ENCODE data around the gene PKD2. TPM values are rescaled to one million over a fixed set of nuclear protein-coding genes. Genes with fewer than 3 reads are reported as not detected.

Gene PKD2
- total RNA-seq, 2 experiments from 2014 or later, result 3.8 to 4.5 TPM

DNA sequence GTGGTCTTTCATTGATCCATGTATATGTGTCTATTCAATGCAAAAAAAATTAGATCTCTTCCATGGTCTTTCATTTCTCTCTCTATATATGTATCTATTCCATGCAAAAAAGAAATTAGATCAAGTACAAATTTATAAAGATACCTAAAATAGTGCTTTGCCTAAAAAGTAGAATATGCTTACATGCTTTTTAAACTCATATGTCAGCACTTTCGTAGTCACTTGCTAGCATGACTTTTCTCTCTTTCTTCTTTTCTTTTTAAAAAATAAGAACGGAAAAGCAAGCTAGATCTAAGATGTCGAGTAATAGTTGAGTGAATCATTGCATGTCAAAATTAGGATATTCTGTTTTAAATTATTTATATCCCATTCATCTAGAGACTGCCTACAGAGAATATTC is 50.9 kb downstream of the PKD2 start:
- Histone ChIP-seq H3K4me2 (ENCODE audit: low read length) (no peak overlapping the region), H3K36me3 (ENCODE audit: insufficient read depth, low read length) (no peaks in the 10 kb centered on the region), H3K27ac (ENCODE audit: low read depth, low read length, poor library complexity, severe bottlenecking) (no peak overlapping the region), H4K20me1 (ENCODE audit: insufficient read depth, low read length) (no peaks in the 10 kb centered on the region), H3K79me2 (ENCODE audit: insufficient read depth, low read depth, low read length) (no peaks in the 10 kb centered on the region), H3K9me3 (ENCODE audit: low read length) (no peaks in the 10 kb centered on the region), H3K4me1 (ENCODE audit: insufficient read depth, low read length, poor library complexity, severe bottlenecking) (no peaks in the 10 kb centered on the region), H3K9me2 (ENCODE audit: insufficient read depth, low read length) (no peaks in the 10 kb centered on the region), H3K4me3 (ENCODE audit: low read depth, low read length, poor library complexity, severe bottlenecking) (no peak overlapping the region), H2AFZ (ENCODE audit: low read length) (no peak overlapping the region)
- ChIA-PET CTCF (ENCODE audit: unreplicated experiment) (no interaction called here), POLR2A (interaction anchor here (0.8 kb wide), 1 partner anchor 955 kb away, joined by 4 read pairs; no protein-coding TSS in a partner anchor)
- intact Hi-C loops (cut with micrococcal nuclease; ENCODE audit: unreplicated experiment), result no loop called here
- no TSS peak for BruUV-seq (replicated peaks)
- DNase-seq (ENCODE audit: low spot score), result no peak
- no peak for TF ChIP-seq EZH2phosphoT487 (IDR thresholded peaks at IDR 0.05; ENCODE audit: borderline replicate concordance, low read depth, low read length)
- TF ChIP-seq, protein P1, sequence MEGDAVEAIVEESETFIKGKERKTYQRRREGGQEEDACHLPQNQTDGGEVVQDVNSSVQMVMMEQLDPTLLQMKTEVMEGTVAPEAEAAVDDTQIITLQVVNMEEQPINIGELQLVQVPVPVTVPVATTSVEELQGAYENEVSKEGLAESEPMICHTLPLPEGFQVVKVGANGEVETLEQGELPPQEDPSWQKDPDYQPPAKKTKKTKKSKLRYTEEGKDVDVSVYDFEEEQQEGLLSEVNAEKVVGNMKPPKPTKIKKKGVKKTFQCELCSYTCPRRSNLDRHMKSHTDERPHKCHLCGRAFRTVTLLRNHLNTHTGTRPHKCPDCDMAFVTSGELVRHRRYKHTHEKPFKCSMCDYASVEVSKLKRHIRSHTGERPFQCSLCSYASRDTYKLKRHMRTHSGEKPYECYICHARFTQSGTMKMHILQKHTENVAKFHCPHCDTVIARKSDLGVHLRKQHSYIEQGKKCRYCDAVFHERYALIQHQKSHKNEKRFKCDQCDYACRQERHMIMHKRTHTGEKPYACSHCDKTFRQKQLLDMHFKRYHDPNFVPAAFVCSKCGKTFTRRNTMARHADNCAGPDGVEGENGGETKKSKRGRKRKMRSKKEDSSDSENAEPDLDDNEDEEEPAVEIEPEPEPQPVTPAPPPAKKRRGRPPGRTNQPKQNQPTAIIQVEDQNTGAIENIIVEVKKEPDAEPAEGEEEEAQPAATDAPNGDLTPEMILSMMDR (conservative IDR thresholded peaks at IDR 0.05; ENCODE audit: low read length), result no peak

DNA sequence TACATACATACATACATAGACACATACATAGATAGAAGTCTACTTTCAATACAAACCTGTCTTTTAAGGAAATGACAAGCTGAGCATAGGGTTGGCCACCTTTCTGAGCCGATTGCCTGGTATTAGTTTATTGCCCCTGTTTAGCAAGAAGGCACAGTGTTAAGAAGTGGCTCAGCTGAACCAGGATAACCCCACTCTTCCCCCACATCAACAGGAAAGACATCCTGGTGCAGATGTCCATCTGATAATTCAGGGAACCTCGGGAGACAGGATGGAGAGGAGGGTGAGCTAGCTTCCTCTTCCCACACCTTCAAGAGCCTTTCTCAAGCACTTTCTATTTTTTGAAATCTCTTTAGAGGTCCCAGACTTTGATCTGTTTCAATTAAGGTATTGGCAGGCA is 52.3 kb downstream of the PKD2 start:
- Histone ChIP-seq H3K79me2 (ENCODE audit: insufficient read depth, low read depth, low read length) (no peaks in the 10 kb centered on the region), H3K4me1 (ENCODE audit: insufficient read depth, low read length, poor library complexity, severe bottlenecking) (no peaks in the 10 kb centered on the region), H3K27ac (ENCODE audit: low read depth, low read length, poor library complexity, severe bottlenecking) (no peak overlapping the region), H3K9me3 (ENCODE audit: low read length) (no peaks in the 10 kb centered on the region), H4K20me1 (ENCODE audit: insufficient read depth, low read length) (no peaks in the 10 kb centered on the region), H3K9me2 (ENCODE audit: insufficient read depth, low read length) (no peaks in the 10 kb centered on the region), H3K4me2 (ENCODE audit: low read length) (no peak overlapping the region), H2AFZ (ENCODE audit: low read length) (no peak overlapping the region), H3K36me3 (ENCODE audit: insufficient read depth, low read length) (no peaks in the 10 kb centered on the region), H3K4me3 (ENCODE audit: low read depth, low read length, poor library complexity, severe bottlenecking) (no peak overlapping the region)
- BruUV-seq (replicated peaks), result no TSS peak
- ChIA-PET POLR2A (no interaction called here), CTCF (ENCODE audit: unreplicated experiment) (no interaction called here)
- TF ChIP-seq EZH2phosphoT487 (IDR thresholded peaks at IDR 0.05; ENCODE audit: borderline replicate concordance, low read depth, low read length), result no peak
- TF ChIP-seq, protein P1 (conservative IDR thresholded peaks at IDR 0.05; ENCODE audit: low read length), result no peak
- no peak for DNase-seq (ENCODE audit: low spot score)
- intact Hi-C loops (cut with micrococcal nuclease; ENCODE audit: unreplicated experiment), result no loop called here

DNA sequence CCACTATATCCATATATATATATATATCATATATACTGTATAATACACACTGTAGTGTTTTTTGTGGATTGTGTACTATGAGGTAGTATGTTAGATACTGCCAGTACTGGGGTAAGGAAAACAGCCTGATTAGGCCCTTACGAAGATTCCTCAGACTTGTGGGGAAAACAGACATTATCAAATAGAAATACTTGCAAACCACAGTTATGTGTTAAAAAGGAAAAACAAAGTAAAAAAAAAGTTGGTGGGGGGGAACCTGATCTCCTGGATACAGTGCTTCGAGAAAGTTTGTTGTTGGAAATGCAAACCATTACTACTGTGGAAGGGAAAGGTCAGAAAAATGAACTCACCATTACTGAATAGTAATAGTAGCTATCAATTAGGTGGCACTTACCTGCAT is 53.0 kb downstream of the PKD2 start:
- Histone ChIP-seq H3K4me3 (ENCODE audit: low read depth, low read length, poor library complexity, severe bottlenecking) (no peak overlapping the region), H3K9me3 (ENCODE audit: low read length) (no peaks in the 10 kb centered on the region), H2AFZ (ENCODE audit: low read length) (no peak overlapping the region), H3K79me2 (ENCODE audit: insufficient read depth, low read depth, low read length) (no peaks in the 10 kb centered on the region), H3K4me1 (ENCODE audit: insufficient read depth, low read length, poor library complexity, severe bottlenecking) (no peaks in the 10 kb centered on the region), H3K36me3 (ENCODE audit: insufficient read depth, low read length) (no peaks in the 10 kb centered on the region), H3K9me2 (ENCODE audit: insufficient read depth, low read length) (no peaks in the 10 kb centered on the region), H4K20me1 (ENCODE audit: insufficient read depth, low read length) (no peaks in the 10 kb centered on the region), H3K27ac (ENCODE audit: low read depth, low read length, poor library complexity, severe bottlenecking) (no peak overlapping the region), H3K4me2 (ENCODE audit: low read length) (no peak overlapping the region)
- TF ChIP-seq EZH2phosphoT487 (IDR thresholded peaks at IDR 0.05; ENCODE audit: borderline replicate concordance, low read depth, low read length), result no peak
- TF ChIP-seq, protein P1 (conservative IDR thresholded peaks at IDR 0.05; ENCODE audit: low read length), result no peak
- intact Hi-C loops (cut with micrococcal nuclease; ENCODE audit: unreplicated experiment), result no loop called here
- no peak for DNase-seq (ENCODE audit: low spot score)
- BruUV-seq (replicated peaks), result no TSS peak
- ChIA-PET CTCF (ENCODE audit: unreplicated experiment) (no interaction called here), POLR2A (no interaction called here)

Data from OCI-LY7 (cell line).